ENCODE data around the gene RANBP17. TPM values are rescaled to one million over a fixed set of nuclear protein-coding genes. Genes with fewer than 3 reads are reported as not detected.

RANBP17 gene
- total and polyA plus RNA-seq, 2 experiments from 2014 or later = 10.9 to 20.0 TPM

DNA sequence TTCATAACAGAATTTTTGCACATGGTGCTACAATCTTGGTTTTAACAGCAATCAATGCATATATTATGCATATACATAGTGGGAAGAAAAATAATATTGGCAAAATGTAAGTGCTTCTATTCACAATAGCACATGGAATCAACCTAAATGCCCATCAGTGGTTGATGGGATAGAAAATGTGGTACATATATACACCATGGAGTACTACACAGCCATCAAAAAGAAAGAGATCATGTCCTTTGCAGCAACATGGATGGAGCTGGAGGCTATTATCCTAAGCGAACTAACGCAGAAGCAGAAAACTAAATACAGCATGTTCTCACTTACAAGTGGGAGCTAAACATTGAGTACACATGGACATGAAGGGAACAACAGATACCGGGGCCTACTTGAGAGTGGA lies 410.0 kb downstream of the RANBP17 start:
- H3K27ac ChIP-seq = no peak overlapping the region
- H3K4me1 ChIP-seq (ENCODE audit: low read depth) = no peaks in the 10 kb centered on the region
- H3K36me3 ChIP-seq = no peaks in the 10 kb centered on the region
- no peaks in the 10 kb centered on the region for H3K9me3 ChIP-seq (ENCODE audit: low read depth)
- no peaks in the 10 kb centered on the region for H3K27me3 ChIP-seq
- no peak for DNase-seq (ENCODE audit: low read depth in 1 of 2, low spot score in 1 of 2)
- H3K4me3 ChIP-seq = no peak overlapping the region
- TF ChIP-seq, protein P1, sequence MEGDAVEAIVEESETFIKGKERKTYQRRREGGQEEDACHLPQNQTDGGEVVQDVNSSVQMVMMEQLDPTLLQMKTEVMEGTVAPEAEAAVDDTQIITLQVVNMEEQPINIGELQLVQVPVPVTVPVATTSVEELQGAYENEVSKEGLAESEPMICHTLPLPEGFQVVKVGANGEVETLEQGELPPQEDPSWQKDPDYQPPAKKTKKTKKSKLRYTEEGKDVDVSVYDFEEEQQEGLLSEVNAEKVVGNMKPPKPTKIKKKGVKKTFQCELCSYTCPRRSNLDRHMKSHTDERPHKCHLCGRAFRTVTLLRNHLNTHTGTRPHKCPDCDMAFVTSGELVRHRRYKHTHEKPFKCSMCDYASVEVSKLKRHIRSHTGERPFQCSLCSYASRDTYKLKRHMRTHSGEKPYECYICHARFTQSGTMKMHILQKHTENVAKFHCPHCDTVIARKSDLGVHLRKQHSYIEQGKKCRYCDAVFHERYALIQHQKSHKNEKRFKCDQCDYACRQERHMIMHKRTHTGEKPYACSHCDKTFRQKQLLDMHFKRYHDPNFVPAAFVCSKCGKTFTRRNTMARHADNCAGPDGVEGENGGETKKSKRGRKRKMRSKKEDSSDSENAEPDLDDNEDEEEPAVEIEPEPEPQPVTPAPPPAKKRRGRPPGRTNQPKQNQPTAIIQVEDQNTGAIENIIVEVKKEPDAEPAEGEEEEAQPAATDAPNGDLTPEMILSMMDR (IDR thresholded peaks at IDR 0.05; ENCODE audit: low read depth, low read length) = no peak

DNA sequence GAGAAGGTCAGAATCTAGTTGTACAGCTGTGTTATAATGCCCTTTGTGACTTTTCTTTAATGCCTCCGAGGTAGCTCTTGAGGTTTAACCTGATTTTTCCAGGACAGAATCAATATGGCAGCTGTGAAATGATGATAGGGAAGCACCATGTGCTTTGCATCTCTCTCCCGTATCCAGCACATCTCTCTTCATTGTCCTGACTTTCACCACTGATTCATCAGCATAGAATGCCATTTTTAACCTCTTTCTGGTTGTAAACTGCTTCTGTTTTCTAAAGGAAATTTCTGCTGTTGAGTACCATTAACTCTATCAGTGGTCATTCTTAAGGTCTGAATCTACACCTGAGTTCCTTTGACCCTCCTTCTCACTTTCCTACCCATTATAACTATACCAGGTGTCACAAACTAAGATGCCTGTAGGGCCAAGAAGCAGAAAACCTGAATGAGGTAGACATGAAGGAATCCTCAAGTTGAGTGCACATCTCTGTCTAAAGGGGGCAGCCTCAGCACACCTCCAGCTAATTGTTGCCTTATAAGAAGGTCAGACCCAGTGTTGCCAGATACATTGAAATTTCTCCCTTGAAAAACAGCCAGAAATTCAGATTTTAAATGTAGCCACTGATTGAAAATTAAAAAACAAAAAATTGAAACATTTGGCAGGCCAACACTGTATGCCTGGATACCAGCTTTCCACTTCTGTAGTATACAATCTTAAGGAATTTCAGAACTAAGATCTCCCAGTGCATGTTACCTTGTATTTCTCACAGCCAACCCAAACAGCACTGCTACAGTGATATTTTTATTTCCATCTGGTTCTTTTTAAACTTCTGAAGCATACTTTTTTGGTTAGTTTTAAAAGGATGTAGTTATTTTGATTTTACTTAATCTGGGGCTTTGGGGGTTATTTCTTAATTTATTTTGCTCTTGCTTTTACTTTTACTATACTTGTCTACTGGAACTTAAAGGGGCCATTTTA lies 411.5 kb downstream of the RANBP17 start:
- TF ChIP-seq, protein P1 (IDR thresholded peaks at IDR 0.05; ENCODE audit: low read depth, low read length) = peak; percentile 51
- Histone ChIP-seq H3K9me3 (ENCODE audit: low read depth) (no peaks in the 10 kb centered on the region), H3K36me3 (no peaks in the 10 kb centered on the region), H3K27ac (no peak overlapping the region), H3K27me3 (no peaks in the 10 kb centered on the region), H3K4me1 (ENCODE audit: low read depth) (no peaks in the 10 kb centered on the region), H3K4me3 (no peak overlapping the region)
- DNase-seq (ENCODE audit: low read depth in 1 of 2, low spot score in 1 of 2) = peak; percentile 27 to 59

DNA sequence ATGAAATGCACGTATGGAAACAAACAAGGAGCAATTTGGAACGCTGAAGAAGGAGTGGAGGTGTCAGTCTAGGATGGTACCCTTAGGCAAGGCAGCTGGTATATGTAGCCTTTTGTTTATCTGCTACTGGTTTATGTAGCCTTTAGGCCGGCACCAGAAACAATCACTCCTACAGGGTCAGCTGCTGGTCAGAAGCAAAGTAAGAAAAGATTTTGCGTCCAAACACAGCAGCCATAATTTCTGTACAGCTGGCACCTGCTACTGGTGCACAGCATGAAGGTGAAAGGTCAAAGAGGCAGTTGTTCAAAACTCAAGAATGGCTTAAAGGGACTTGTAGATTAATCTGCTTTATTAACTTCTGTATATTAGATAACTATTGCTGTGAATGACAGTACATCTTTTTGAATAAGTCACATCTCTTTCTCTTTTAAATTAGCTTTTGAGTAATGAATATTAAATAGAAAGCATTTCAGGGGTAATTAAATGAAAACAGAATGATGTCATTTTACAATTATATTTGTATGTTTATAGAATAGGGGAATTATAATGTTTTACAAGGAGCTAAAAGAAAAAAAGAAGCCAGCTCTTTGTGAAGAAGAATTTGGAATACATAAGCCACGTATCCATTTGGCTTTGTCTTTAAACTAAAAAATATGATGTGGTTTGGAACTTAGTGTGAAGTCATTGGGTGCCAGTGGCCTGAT lies 414.2 kb downstream of the RANBP17 start:
- H3K27ac ChIP-seq = no peak overlapping the region
- TF ChIP-seq, protein P1 (IDR thresholded peaks at IDR 0.05; ENCODE audit: low read depth, low read length) = no peak

DNA sequence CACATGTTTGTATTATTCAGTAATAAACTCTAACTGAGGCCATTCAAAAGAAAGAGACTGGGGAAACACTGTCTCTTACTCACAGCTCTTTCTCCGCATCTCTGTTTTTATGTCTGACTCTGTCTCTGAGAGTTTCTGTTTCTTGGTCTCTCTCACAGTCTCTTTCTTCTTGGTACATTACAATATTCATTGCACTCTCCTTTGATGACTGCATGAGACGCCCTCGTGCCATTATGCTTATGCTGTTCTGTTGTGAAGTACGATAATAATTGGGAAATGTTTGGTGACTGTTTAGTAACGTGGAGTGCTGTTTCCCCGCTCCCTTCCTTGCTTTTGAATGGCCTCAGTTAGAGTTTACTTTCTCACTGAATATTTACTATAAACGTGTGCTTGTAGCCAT lies 421.9 kb downstream of the RANBP17 start:
- H3K27me3 ChIP-seq = no peaks in the 10 kb centered on the region
- H3K36me3 ChIP-seq = no peaks in the 10 kb centered on the region
- TF ChIP-seq, protein P1 (IDR thresholded peaks at IDR 0.05; ENCODE audit: low read depth, low read length) = no peak
- DNase-seq (ENCODE audit: low read depth in 1 of 2, low spot score in 1 of 2) = no peak
- H3K9me3 ChIP-seq (ENCODE audit: low read depth) = no peaks in the 10 kb centered on the region
- H3K27ac ChIP-seq = no peak overlapping the region
- H3K4me3 ChIP-seq = no peak overlapping the region
- no peaks in the 10 kb centered on the region for H3K4me1 ChIP-seq (ENCODE audit: low read depth)

More for the DNA sequence above, 414.2 kb downstream of the RANBP17 start:
- no peaks in the 10 kb centered on the region for H3K9me3 ChIP-seq (ENCODE audit: low read depth)
- no peaks in the 10 kb centered on the region for H3K4me1 ChIP-seq (ENCODE audit: low read depth)
- no peaks in the 10 kb centered on the region for H3K27me3 ChIP-seq
- no peak for DNase-seq (ENCODE audit: low read depth in 1 of 2, low spot score in 1 of 2)
- H3K4me3 ChIP-seq = no peak overlapping the region
- no peaks in the 10 kb centered on the region for H3K36me3 ChIP-seq

DNA sequence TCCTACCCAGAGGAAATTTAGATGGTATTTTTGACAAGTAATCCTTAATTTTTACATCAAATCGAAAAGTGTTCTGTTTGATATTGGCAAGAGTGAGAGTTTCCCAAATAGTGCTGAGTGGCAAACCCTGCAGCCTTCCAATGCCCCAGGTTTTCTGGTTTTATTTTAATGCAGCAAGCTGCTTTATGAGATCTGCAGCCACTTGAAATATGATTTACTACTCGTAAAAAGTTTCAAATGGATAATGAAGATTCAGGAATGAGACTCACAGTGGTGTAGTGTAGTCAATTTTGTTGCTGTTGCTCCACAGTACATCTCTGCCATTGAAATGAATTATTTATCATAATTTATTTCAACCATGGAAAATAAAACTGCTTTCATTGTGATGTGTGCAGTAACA lies 423.6 kb downstream of the RANBP17 start:
- no peak for DNase-seq (ENCODE audit: low read depth in 1 of 2, low spot score in 1 of 2)
- Histone ChIP-seq H3K4me3 (no peak overlapping the region), H3K9me3 (ENCODE audit: low read depth) (no peaks in the 10 kb centered on the region), H3K36me3 (no peaks in the 10 kb centered on the region), H3K27ac (no peak overlapping the region), H3K27me3 (no peaks in the 10 kb centered on the region), H3K4me1 (ENCODE audit: low read depth) (no peaks in the 10 kb centered on the region)
- TF ChIP-seq, protein P1 (IDR thresholded peaks at IDR 0.05; ENCODE audit: low read depth, low read length) = no peak
